Central memory CD8-positive, alpha-beta T cell (primary cell): ENCODE results near the gene TMEM190.

Experiments
- ATAC-seq: fragments of 150-1000 bp; cut with Tn5 transposase; replicated peaks from 2 replicates; pipeline ENCODE4 v1.10.0; 2022; ENCODE audit warnings: mild to moderate bottlenecking, moderate FRiP score, moderate number of reproducible peaks; ENCODE audit not compliant: poor library complexity, severe bottlenecking; ENCODE audit errors: extremely low read depth
- DNase-seq, 2 donors: peaks; one replicate each; pipeline ENCODE4 v3.0.0; 2021; ENCODE audit warnings: low spot score in 2 of 2
- H3K27ac Mint-ChIP-seq: one replicate; pipeline ENCODE4 v1.8.0; 2022; ENCODE audit warnings: low read depth, mild to moderate bottlenecking, moderate library complexity, mixed read lengths
- H3K27me3 Mint-ChIP-seq: one replicate; pipeline ENCODE4 v1.8.0; 2022; ENCODE audit warnings: mixed read lengths
- H3K36me3 Mint-ChIP-seq: one replicate; pipeline ENCODE4 v1.8.0; 2022; ENCODE audit warnings: mild to moderate bottlenecking, moderate library complexity, mixed read lengths; ENCODE audit not compliant: insufficient read depth
- H3K4me1 Mint-ChIP-seq: one replicate; pipeline ENCODE4 v1.8.0; 2022; ENCODE audit warnings: mixed read lengths
- H3K4me3 Mint-ChIP-seq: one replicate; pipeline ENCODE4 v1.8.0; 2022; ENCODE audit warnings: mild to moderate bottlenecking, moderate library complexity, mixed read lengths
- H3K9me3 Mint-ChIP-seq: one replicate; pipeline ENCODE4 v1.8.0; 2022; ENCODE audit warnings: mixed read lengths

TMEM190 gene

DNA sequence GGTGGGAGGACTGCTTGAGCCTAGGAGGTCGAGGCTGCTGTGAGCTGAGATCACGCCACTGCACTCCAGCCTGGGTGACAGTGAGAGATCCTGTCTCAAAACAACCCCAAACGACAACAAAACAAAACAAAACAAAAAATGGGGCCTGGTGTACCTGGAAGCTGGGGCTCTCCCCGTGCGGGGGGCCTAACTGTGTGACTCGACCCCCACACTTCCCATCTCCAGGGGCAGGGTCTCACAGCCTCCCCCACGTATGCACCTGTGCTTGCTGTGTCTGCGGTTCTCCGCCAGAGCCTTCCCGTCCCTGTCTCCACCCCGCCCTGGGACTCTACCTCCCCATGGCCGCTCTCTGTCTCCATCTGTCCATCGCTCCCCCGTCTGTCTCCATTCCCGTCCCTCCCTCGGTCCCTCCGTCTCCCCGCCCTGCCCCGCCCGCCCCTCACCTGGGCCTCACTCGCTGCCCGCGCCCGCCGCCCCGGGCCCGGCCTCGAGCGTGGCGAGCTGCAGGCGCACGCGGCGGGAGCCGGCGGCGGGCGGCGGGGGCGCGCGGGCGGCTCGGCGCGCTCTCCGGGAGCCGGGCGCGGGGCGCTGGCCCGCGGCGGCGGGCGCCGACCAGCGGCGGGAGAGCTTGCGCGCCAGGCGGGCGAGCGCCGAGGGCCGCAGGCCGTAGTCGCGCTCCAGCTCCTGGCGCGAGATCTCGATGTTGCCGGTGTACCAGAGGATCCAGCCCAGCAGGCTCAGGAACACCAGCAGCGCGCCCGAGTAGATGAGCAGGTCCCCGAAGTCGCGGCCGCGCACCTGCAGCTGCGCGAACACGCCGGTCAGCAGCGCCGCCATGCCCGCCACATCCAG is 6.9 kb downstream of the TMEM190 start:
- peaks cover 62% of the 10 kb centered on the region for H3K4me1 Mint-ChIP-seq

GRCh38 chr19:55384131-55384919 is 7.7 kb downstream of the TMEM190 start, which contains the start of gene TMEM238:
TSS of gene TMEM238 (minus strand) at chr19:55384292. CDS start at chr19:55384259, 33 bp downstream.
- DNase-seq: peak in 1 of 2 donors; percentile 21
- H3K9me3 Mint-ChIP-seq: no peaks in the 10 kb centered on the region
- H3K36me3 Mint-ChIP-seq: peaks cover 38% of the 10 kb centered on the region
- no peaks in the 10 kb centered on the region for H3K27me3 Mint-ChIP-seq
- ATAC-seq: no peak
- peak within 1 kb of the TSS; percentile 99 for H3K27ac Mint-ChIP-seq
- peaks cover 70% of the 10 kb centered on the region for H3K4me1 Mint-ChIP-seq
- peak within 1 kb of the TSS; percentile 97 for H3K4me3 Mint-ChIP-seq

More for the DNA sequence above, 6.9 kb downstream of the TMEM190 start:
- Mint-ChIP-seq H3K4me3 (peak overlapping the region; percentile 97), H3K27ac (peak overlapping the region; percentile 79), H3K27me3 (no peaks in the 10 kb centered on the region), H3K9me3 (no peaks in the 10 kb centered on the region), H3K36me3 (peaks cover 31% of the 10 kb centered on the region)
- DNase-seq: no peak
- ATAC-seq: no peak

GRCh38 chr19:55384920-55385723 is 8.5 kb downstream of the TMEM190 start:
- Mint-ChIP-seq H3K4me1 (peaks cover 78% of the 10 kb centered on the region), H3K27me3 (no peaks in the 10 kb centered on the region)

GRCh38 chr19:55385724-55386492 is 9.3 kb downstream of the TMEM190 start, which contains the start of gene RPL28:
TSS of gene RPL28 (plus strand) at chr19:55385932. CDS start at chr19:55386358, 426 bp downstream.
- DNase-seq (peak; percentile 99 to 100), ATAC-seq (peak; percentile 75)
- Mint-ChIP-seq H3K9me3 (no peaks in the 10 kb centered on the region), H3K27ac (peak within 1 kb of the TSS; percentile 99), H3K36me3 (peaks cover 46% of the 10 kb centered on the region), H3K4me3 (peak within 1 kb of the TSS; percentile 97), H3K27me3 (no peaks in the 10 kb centered on the region), H3K4me1 (peaks cover 86% of the 10 kb centered on the region)

More at GRCh38 chr19:55384920-55385723, 8.5 kb downstream of the TMEM190 start:
- Mint-ChIP-seq H3K4me3 (peak overlapping the region; percentile 97), H3K36me3 (peaks cover 42% of the 10 kb centered on the region), H3K27ac (peak overlapping the region; percentile 99), H3K9me3 (no peaks in the 10 kb centered on the region)
- ATAC-seq: peak; percentile 81
- peak; percentile 92 to 94 for DNase-seq

- peaks cover 85% of the 10 kb centered on the region for H3K4me1 Mint-ChIP-seq
- H3K9me3 Mint-ChIP-seq: no peaks in the 10 kb centered on the region
- ATAC-seq (no peak), DNase-seq (no peak)
- peak overlapping the region; percentile 97 for H3K4me3 Mint-ChIP-seq
- peaks cover 46% of the 10 kb centered on the region for H3K36me3 Mint-ChIP-seq
- H3K27me3 Mint-ChIP-seq: no peaks in the 10 kb centered on the region
- peak overlapping the region; percentile 99 for H3K27ac Mint-ChIP-seq
Observed at GRCh38 chr19:55386493-55386971, 9.9 kb downstream of the TMEM190 start.

DNA sequence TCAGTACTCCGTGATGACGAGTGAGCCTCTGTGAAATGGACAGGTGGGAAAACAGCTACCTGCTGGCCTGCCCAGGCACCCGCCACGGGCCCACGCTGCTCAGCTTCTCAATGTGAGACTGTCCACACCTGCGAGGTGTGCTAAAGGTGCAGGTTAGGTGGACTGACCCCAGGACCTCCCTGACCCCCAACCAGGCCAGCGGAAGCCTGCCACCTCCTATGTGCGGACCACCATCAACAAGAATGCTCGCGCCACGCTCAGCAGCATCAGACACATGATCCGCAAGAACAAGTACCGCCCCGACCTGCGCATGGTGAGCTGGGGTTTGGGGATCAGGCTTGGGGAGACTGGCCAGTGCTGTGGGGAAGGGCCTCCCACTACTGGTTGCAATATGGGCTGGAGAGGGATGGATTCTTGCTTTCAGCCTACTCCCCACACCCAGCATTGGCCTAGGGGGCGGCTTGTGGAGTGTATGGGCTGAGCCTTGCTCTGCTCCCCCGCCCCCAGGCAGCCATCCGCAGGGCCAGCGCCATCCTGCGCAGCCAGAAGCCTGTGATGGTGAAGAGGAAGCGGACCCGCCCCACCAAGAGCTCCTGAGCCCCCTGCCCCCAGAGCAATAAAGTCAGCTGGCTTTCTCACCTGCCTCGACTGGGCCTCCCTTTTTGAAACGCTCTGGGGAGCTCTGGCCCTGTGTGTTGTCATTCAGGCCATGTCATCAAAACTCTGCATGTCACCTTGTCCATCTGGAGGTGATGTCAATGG is 11.3 kb downstream of the TMEM190 start:
- peaks cover 71% of the 10 kb centered on the region for H3K4me1 Mint-ChIP-seq
- no peak overlapping the region for H3K27ac Mint-ChIP-seq
- H3K27me3 Mint-ChIP-seq: no peaks in the 10 kb centered on the region
- no peak for DNase-seq
- ATAC-seq: no peak
- peak overlapping the region; percentile 97 for H3K4me3 Mint-ChIP-seq
- H3K9me3 Mint-ChIP-seq: no peaks in the 10 kb centered on the region
- H3K36me3 Mint-ChIP-seq: peaks cover 52% of the 10 kb centered on the region

DNA sequence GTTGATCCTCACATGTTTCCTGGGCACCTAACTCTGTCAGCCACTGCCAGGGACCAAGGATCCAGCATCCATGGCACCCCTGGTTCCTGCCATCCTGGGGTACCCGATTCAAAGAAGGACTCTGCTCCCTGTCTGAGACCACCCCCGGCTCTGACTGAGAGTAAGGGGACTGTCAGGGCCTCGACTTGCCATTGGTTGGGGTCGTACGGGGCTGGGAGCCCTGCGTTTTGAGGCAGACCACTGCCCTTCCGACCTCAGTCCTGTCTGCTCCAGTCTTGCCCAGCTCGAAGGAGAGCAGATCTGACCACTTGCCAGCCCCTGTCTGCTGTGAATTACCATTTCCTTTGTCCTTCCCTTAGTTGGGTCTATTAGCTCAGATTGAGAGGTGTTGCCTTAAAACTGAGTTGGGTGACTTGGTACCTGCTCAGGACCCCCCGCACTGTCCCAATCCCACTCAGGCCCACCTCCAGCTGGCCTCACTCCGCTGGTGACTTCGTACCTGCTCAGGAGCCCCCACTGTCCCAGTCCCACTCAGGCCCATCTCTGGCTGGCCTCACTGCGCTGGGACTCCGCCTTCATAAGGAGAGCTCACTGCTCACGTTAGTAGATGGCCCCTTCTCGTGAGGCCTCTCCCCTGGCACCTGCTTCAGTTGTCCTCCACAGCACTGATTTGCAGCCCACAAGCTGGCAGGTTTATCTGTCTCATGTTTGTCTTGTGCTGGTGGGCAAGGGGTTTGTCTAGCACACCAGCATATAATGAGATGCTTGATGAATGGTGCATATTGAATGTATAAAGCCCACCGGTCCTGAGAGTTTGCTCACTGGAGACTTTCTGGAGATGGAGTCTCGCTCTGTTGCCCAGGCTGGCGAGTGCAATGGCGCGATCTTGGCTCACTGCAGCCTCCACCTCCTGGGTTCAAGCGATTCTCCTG is 13.0 kb downstream of the TMEM190 start:
- DNase-seq (no peak), ATAC-seq (no peak)
- peak overlapping the region; percentile 71 for H3K27ac Mint-ChIP-seq
- H3K36me3 Mint-ChIP-seq: peaks cover 52% of the 10 kb centered on the region
- H3K9me3 Mint-ChIP-seq: no peaks in the 10 kb centered on the region
- H3K4me3 Mint-ChIP-seq: peak overlapping the region; percentile 97
- H3K27me3 Mint-ChIP-seq: no peaks in the 10 kb centered on the region
- peaks cover 67% of the 10 kb centered on the region for H3K4me1 Mint-ChIP-seq

GRCh38 chr19:55390461-55390880 is 13.8 kb downstream of the TMEM190 start:
- Mint-ChIP-seq H3K4me1 (peaks cover 60% of the 10 kb centered on the region), H3K27ac (peak overlapping the region; percentile 71), H3K9me3 (no peaks in the 10 kb centered on the region), H3K36me3 (peaks cover 48% of the 10 kb centered on the region), H3K27me3 (no peaks in the 10 kb centered on the region), H3K4me3 (no peak overlapping the region)
- DNase-seq (no peak), ATAC-seq (no peak)

DNA sequence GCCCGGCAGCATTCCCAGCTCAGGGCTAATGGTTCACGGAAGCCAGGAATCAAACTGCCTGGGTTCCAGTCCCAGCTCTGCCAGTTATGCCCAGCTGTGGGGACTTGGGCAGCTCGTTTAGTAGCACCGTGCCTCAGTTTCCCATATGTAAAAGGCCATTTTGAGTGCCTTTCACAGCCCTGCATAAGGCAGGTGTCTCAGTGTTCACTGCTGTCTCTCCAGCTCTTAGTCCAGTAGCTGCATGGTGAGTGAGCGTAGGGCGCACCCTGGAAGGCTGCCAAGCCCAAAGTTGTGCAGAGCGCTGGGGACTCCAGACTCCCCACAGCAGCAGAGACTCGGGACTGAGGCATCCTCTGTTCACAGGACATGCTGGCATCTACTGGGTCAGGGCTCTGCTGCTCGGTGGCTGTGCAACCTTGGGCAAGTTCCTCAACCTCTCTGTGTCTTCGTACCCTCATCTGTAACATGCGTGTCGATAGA is 14.6 kb downstream of the TMEM190 start:
- Mint-ChIP-seq H3K36me3 (peaks cover 41% of the 10 kb centered on the region), H3K27ac (no peak overlapping the region), H3K9me3 (no peaks in the 10 kb centered on the region), H3K4me3 (no peak overlapping the region), H3K4me1 (peaks cover 53% of the 10 kb centered on the region), H3K27me3 (no peaks in the 10 kb centered on the region)
- DNase-seq (no peak), ATAC-seq (no peak)
